ENCODE data around the gene ANKHD1. TPM values are rescaled to one million over a fixed set of nuclear protein-coding genes. Genes with fewer than 3 reads are reported as not detected.

Gene ANKHD1
- total and polyA plus RNA-seq, 9 of the 15 experiments (the other 6 are each of a cell fraction or from before 2014, with no cell fraction given): 38.9 to 138 (median 78.7) TPM

DNA sequence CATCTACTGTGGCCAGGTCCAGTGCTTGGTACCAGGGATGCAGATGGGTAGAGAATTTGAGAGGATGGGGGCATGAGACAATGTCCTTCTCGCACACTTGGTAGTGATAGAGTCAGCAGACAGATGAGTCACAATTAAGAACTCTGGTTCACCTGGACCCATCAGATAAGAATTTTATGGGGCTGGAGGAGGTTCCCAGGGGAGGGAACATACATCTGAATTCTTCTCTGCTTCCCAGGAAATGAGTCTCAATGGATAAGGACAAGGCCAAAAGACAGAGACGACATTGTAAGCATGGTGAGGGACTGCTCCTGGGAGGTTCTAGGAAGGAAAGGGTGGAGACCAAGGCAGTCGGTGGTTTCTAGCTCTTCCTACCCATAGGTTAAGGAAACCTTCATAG lies 36.4 kb upstream of the ANKHD1 start (continued):
- TF ChIP-seq ATF3 (IDR thresholded peaks at IDR 0.05) (peak; percentile 50; the same call in 1 of the 2 replicates), ATF3 (CRISPR knock-in tag; conservative IDR thresholded peaks at IDR 0.05) (no peak), CTBP1 (IDR thresholded peaks at IDR 0.05; ENCODE audit: borderline replicate concordance) (peak; percentile 46; the same call in 1 of the 2 replicates), ZFPM2 (CRISPR knock-in tag; IDR thresholded peaks at IDR 0.05) (no peak)

DNA sequence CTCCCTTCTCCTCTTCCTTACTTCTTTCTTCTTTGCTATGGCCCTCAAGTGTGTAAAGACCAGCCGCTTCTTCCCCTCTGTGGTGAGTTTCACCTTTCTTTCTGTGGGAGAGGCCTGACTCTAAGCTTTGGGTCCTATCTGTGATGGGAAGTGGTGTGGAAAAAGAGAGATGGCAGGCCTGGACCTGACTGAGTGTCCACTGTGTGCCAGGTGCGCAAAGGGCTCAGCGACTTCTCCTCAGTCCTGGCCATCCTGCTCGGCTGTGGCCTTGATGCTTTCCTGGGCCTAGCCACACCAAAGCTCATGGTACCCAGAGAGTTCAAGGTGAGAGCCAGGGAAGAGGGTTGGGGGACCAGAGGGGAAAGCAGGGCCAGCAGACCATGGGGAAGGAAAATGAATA lies 35.7 kb upstream of the ANKHD1 start:
- FAIRE-seq: no peak
- Histone ChIP-seq H3K36me3 (ENCODE audit: control insufficient read depth, insufficient read depth, low read length) (no peaks in the 10 kb centered on the region), H3K79me2 (ENCODE audit: control insufficient read depth, insufficient read depth, low read length) (no peaks in the 10 kb centered on the region), H3K4me3 (no peak overlapping the region), H3K27me3 (ENCODE audit: control insufficient read depth in 2 of 2, insufficient read depth in 2 of 2, low read length in 2 of 2) (no peaks in the 10 kb centered on the region), H3K9me1 (ENCODE audit: control insufficient read depth, insufficient read depth, low read length) (no peaks in the 10 kb centered on the region), H3K4me2 (ENCODE audit: insufficient read depth, low read length) (no peak overlapping the region), H3K9me3 (replicated peaks; ENCODE audit: control insufficient read depth, insufficient read depth, low read depth, low read length) (no peaks in the 10 kb centered on the region), H4K20me1 (replicated peaks; ENCODE audit: control insufficient read depth, insufficient read depth, low read length) (no peaks in the 10 kb centered on the region; the same call in 1 of the 2 replicates), H3K27ac (ENCODE audit: extremely low read depth, low read depth, low read length) (no peak overlapping the region), H3K9ac (ENCODE audit: insufficient read depth in 1 of 2, low read depth in 2 of 2, low read length in 2 of 2) (0 out of 4 replicates have a peak overlapping the region, but pooled peaks of 1 of the 2 experiments have one; percentile 21), H3K4me1 (replicated peaks in 1 of 2; ENCODE audit: control insufficient read depth in 2 of 2, insufficient read depth in 2 of 2, low read length in 2 of 2) (peaks cover 9 to 11% of the 10 kb centered on the region in 2 experiments; a peak in 4 of 5 replicates), H2AFZ (ENCODE audit: low read depth, low read length) (no peak overlapping the region)
- intact Hi-C loops (cut with micrococcal nuclease) (no loop called here), in situ Hi-C loops (cut with MboI) (loop anchor here (5.0 kb wide), 1 partner anchor 346 kb away; no protein-coding TSS in a partner anchor)
- CTCF ChIA-PET (ENCODE audit: low intra/inter-chr PET ratio): no interaction called here
- no peak for ATAC-seq
- TF ChIP-seq ESRRB (CRISPR knock-in tag; IDR thresholded peaks at IDR 0.05; ENCODE audit: borderline replicate concordance) (no peak), PTRF (tag; IDR thresholded peaks at IDR 0.05) (no peak), HNRNPL (IDR thresholded peaks at IDR 0.05; ENCODE audit: low read depth, low read length) (no peak), E4F1 (CRISPR knock-in tag; IDR thresholded peaks at IDR 0.05; ENCODE audit: borderline replicate concordance) (no peak), ZNF444 (CRISPR knock-in tag; IDR thresholded peaks at IDR 0.05) (no peak), EP400 (IDR thresholded peaks at IDR 0.05) (no peak), GTF2A2 (tag; IDR thresholded peaks at IDR 0.05) (no peak), BACH1 (tag; IDR thresholded peaks at IDR 0.05) (no peak), NR4A1 (CRISPR knock-in tag; IDR thresholded peaks at IDR 0.05) (no peak), NR4A1 (tag; IDR thresholded peaks at IDR 0.05) (no peak)
- TF ChIP-seq, protein P1, sequence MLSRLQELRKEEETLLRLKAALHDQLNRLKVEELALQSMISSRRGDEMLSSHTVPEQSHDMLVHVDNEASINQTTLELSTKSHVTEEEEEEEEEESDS (CRISPR knock-in tag; IDR thresholded peaks at IDR 0.05): no peak
- WGBS (ENCODE audit: insufficient coverage, low coverage, missing lambda C conversion rate): 93% methylated on average over 2 of the region's 4 CpGs
- DNase-seq (ENCODE audit: extremely low read depth in 1 of 4, low spot score in 3 of 4): no peak
- no TSS peak for BruUV-seq (replicated peaks)
- POLR2A ChIA-PET: interaction anchor here (0.6 to 1.1 kb wide), 5 partner anchors 13 to 354 kb away, joined by 3 to 6 read pairs (median 3); no protein-coding TSS in a partner anchor
